K562 (cell line): ENCODE measurements around the gene METTL25B. TPM values are rescaled to one million over a fixed set of nuclear protein-coding genes. Genes with fewer than 3 reads are reported as not detected.

ENCODE experiments used
- ARID2 ChIP-seq: fragments of 450-650 bp; IDR thresholded peaks from 2 replicates; pipeline ENCODE4 v1.6.1; 2017; ENCODE audit warnings: antibody characterized with exemption, mild to moderate bottlenecking
- ATF3 ChIP-seq, 2 experiments: fragments of 450-650 bp in 1 of 2; sonication (generic) in 1 of 2; formaldehyde crosslinking in 1 of 2; IDR thresholded peaks in 1 of 2; conservative IDR thresholded peaks in 1 of 2; 2 replicates each; pipeline versions ENCODE4 v1.6.1 to v1.8.1; 2016 to 2023; ENCODE audit warnings: mild to moderate bottlenecking in 2 of 2, moderate library complexity in 2 of 2, inconsistent platforms in 1 of 2, missing genetic modification reagents in 1 of 2
- ATF4 ChIP-seq: fragments of 450-650 bp; formaldehyde crosslinking; IDR thresholded peaks from 2 replicates; pipeline ENCODE4 v1.4.0; 2022; ENCODE audit warnings: mild to moderate bottlenecking, moderate library complexity
- BDP1 ChIP-seq: IDR thresholded peaks from 3 replicates; pipeline ENCODE4 v1.6.1; 2011; ENCODE audit not compliant: insufficient read length, insufficient read depth
- E2F3 ChIP-seq: fragments of 250-450 bp; sonication (Bioruptor Pico); IDR thresholded peaks from 2 replicates; pipeline ENCODE4 v1.4.0; 2020; ENCODE audit warnings: mild to moderate bottlenecking
- EGR1 ChIP-seq: fragments of 450-650 bp; conservative IDR thresholded peaks from 2 replicates; pipeline ENCODE4 v1.6.1; 2017; ENCODE audit warnings: mild to moderate bottlenecking
- EP400 ChIP-seq: fragments of 450-650 bp; IDR thresholded peaks from 2 replicates; pipeline ENCODE4 v1.6.1; 2017; ENCODE audit warnings: antibody characterized with exemption, mild to moderate bottlenecking, moderate library complexity
- ERF ChIP-seq: fragments of 450-650 bp; formaldehyde crosslinking; IDR thresholded peaks from 2 replicates; pipeline ENCODE4 v1.4.0; 2020; ENCODE audit warnings: mild to moderate bottlenecking, mixed read lengths
- FOXP1 ChIP-seq: sonication (generic); formaldehyde crosslinking; IDR thresholded peaks from 2 replicates; pipeline ENCODE4 v1.8.0; 2022; ENCODE audit warnings: mild to moderate bottlenecking, missing genetic modification reagents
- FOXP4 ChIP-seq: sonication (generic); formaldehyde crosslinking; IDR thresholded peaks from 2 replicates; pipeline ENCODE4 v1.8.0; 2022; ENCODE audit warnings: mild to moderate bottlenecking, missing genetic modification reagents, borderline replicate concordance
- KLF6 ChIP-seq: fragments of 250-450 bp; sonication (Bioruptor Pico); IDR thresholded peaks from 2 replicates; pipeline ENCODE4 v1.4.0; 2020; ENCODE audit warnings: mild to moderate bottlenecking, moderate library complexity, borderline replicate concordance
- NCOR1 ChIP-seq: fragments of 450-650 bp; IDR thresholded peaks from 2 replicates; pipeline ENCODE4 v1.6.1; 2016; ENCODE audit warnings: mild to moderate bottlenecking, moderate library complexity
- RCOR1 ChIP-seq, 2 experiments: IDR thresholded peaks; 2 replicates each; pipeline ENCODE4 v1.6.1; 2012; ENCODE audit warnings: low read depth in 2 of 2, low read length in 2 of 2, borderline replicate concordance in 1 of 2, improper control_type of control experiment in 1 of 2
- SAFB ChIP-seq: fragments of 200-400 bp; formaldehyde crosslinking; IDR thresholded peaks from 2 replicates; pipeline ENCODE4 v1.6.1; 2017; ENCODE audit warnings: low read depth, low read length, borderline replicate concordance
- TEAD2 ChIP-seq: fragments of 450-650 bp; IDR thresholded peaks from 2 replicates; pipeline ENCODE4 v1.6.1; 2016; ENCODE audit warnings: missing genetic modification characterization, control low read depth, missing compliant biosample characterization
- XRCC3 ChIP-seq: fragments of 450-650 bp; IDR thresholded peaks from 2 replicates; pipeline ENCODE4 v1.6.1; 2017; ENCODE audit warnings: mild to moderate bottlenecking, moderate library complexity
- ZBTB2 ChIP-seq: fragments of 450-650 bp; IDR thresholded peaks from 2 replicates; pipeline ENCODE4 v1.6.1; 2016; ENCODE audit warnings: antibody characterized with exemption
- ZBTB49 ChIP-seq: sonication (generic); formaldehyde crosslinking; IDR thresholded peaks from 2 replicates; pipeline ENCODE4 v1.8.0; 2022; ENCODE audit warnings: missing genetic modification reagents, mild to moderate bottlenecking, borderline replicate concordance
- ZNF134 ChIP-seq: fragments of 250-450 bp; sonication (Bioruptor Pico); conservative IDR thresholded peaks from 2 replicates; pipeline ENCODE4 v1.4.0; 2020
- ZNF232 ChIP-seq: sonication (generic); formaldehyde crosslinking; IDR thresholded peaks from 2 replicates; pipeline ENCODE4 v1.8.0; 2022; ENCODE audit warnings: mild to moderate bottlenecking, missing genetic modification reagents
- ZNF561 ChIP-seq: fragments of 450-650 bp; formaldehyde crosslinking; conservative IDR thresholded peaks from 2 replicates; pipeline ENCODE4 v1.4.0; 2020; ENCODE audit warnings: mild to moderate bottlenecking, moderate library complexity
- polyA plus RNA-seq, 8 experiments: library from polyadenylated mRNA; depleted of rRNA in 4 of 8; stranded (reverse) in 5 of 8; unstranded in 3 of 8; fragments of >200 nt; fragmentation: Nextera tagmentation in 2 of 8; fragmentation: Illumina TruSeq in 1 of 8; extraction: Ambion mirVana in 2 of 8; extraction: Trizol in 1 of 8; gene quantifications; 2 replicates each; pipeline versions ENCODE4 v1.2.1 to v1.2.3, GENCODE V29; 2011 to 2014; ENCODE audit warnings: inconsistent platforms in 1 of 8, missing spikeins in 1 of 8
- total RNA-seq, 7 experiments: library from RNA; depleted of rRNA in 6 of 7; stranded (reverse); fragments of >200 nt in 6 of 7; fragmentation: Illumina TruSeq in 2 of 7; extraction: Trizol in 2 of 7; gene quantifications; 2 replicates each; pipeline versions ENCODE4 v1.2.1 to v1.2.3, GENCODE V29; 2011 to 2021; ENCODE audit warnings: low replicate concordance in 1 of 7

METTL25B gene
- total and polyA plus RNA-seq, 9 of the 15 experiments (the other 6 are each of a cell fraction or from before 2014, with no cell fraction given) = 7.7 to 48.3 (median 33.1) TPM

- TF ChIP-seq E2F3 = no peak
- TF ChIP-seq ZNF134 = no peak
- no peak for TF ChIP-seq FOXP4
- TF ChIP-seq EP400 = no peak
- no peak for TF ChIP-seq ARID2
- no peak for TF ChIP-seq ZNF561 (CRISPR knock-in tag)
- peak; percentile 61 for TF ChIP-seq NCOR1
- TF ChIP-seq KLF6 (CRISPR knock-in tag) = no peak
- TF ChIP-seq XRCC3 = no peak
- TF ChIP-seq ATF4 (CRISPR knock-in tag) = no peak
- TF ChIP-seq ATF3 (IDR thresholded peaks at IDR 0.05) = no peak
- TF ChIP-seq ATF3 (CRISPR knock-in tag; conservative IDR thresholded peaks at IDR 0.05) = 0 out of 2 replicates have a peak, but pooled peaks have one; percentile 26
- no peak for TF ChIP-seq ZBTB49 (CRISPR knock-in tag)
- TF ChIP-seq ZNF232 = no peak
- TF ChIP-seq FOXP1 (CRISPR knock-in tag) = no peak
- no peak for TF ChIP-seq ERF (CRISPR knock-in tag)
- TF ChIP-seq SAFB = no peak
- no peak for TF ChIP-seq ZBTB2
- TF ChIP-seq EGR1 = no peak
- TF ChIP-seq RCOR1 (IDR thresholded peaks at IDR 0.05; ENCODE audit: borderline replicate concordance in 1 of 2, low read depth in 2 of 2, low read length in 2 of 2) = peak in 1 of 2 experiments; percentile 72; a peak in 1 of 4 replicates
- no peak for TF ChIP-seq TEAD2
- no peak for TF ChIP-seq BDP1
Observed at GRCh38 chr1:156772728-156773497, 44.6 kb downstream of the METTL25B start (continued).
